Adipose tissue (tissue), 3 donors: ENCODE measurements around the gene KISS1R. TPM values are rescaled to one million over a fixed set of nuclear protein-coding genes. Genes with fewer than 3 reads are reported as not detected.
"Not testable (repeated sequence)": the region's sequence is repeated elsewhere in the genome, so short reads cannot be mapped to it uniquely, and the experiment has no call there.

Experiments
- H3K27ac ChIP-seq: one replicate; pipeline ENCODE4 v1.5.1; 2013; ENCODE audit warnings: low read depth, low read length
- WGBS, 3 donors: extraction: QIAGEN DNeasy Blood & Tissue Kit; methylation state at CpG; one replicate each; pipeline ENCODE4 v1.1.7; 2013; 5-methylcytosine and 5-hydroxymethylcytosine counted together
- polyA plus RNA-seq, 3 donors: library from polyadenylated mRNA; stranded (reverse); fragments of 200-250 nt; gene quantifications; one replicate each; pipeline ENCODE4 v1.2.3, GENCODE V29; 2013
- donor health status: healthy with polysubstance abuse.
- donor health status: Bipolar disorder and iron deficiency.
- donor health status: healthy.

The KISS1R gene
- polyA plus RNA-seq, 3 donors, result 0.37 TPM; not detected in 2

DNA sequence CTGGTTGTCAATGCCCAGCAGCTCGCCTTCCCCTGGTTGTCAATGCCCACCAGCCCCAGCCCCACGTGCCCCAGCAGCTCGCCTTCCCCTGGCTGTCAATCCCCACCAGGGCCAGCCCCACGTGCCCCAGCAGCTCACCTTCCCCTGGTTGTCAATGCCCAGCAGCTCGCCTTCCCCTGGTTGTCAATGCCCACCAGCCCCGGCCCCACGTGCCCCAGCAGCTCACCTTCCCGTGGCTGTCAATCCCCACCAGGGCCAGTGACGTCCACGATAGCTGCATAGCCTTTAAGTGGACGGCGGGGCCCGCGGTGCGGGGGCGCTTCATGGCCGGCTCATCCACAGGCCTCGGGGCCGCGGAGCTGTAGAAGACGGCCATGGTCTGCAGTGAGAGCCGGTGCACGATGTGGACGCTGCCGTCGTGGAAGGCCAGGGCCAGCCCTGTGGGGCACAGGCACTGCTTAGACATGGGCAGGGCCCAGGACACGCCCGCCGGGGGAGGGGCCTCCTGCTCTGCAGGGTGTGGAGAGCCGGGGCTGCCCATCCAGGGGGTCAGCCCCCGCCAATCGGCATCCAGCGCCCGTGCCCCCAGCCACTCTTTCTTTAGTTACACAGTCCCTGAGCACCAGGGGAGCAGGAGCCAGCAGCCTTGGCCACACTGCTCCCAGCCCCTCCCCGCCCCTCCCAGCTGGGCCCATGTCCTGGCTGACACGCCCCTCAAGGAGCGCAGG is 37.3 kb upstream of the KISS1R start:
- WGBS, 3 donors, result 88 to 92% (median 90%) methylated on average over 36 to 37 of the region's 37 CpGs
- no peak overlapping the region for H3K27ac ChIP-seq

- WGBS, 3 donors, result 98 to 99% (median 98%) methylated on average over 34 of the region's 34 CpGs
- H3K27ac ChIP-seq, result no peak overlapping the region
Measured at GRCh38 chr19:881385-882071, 35.6 kb upstream of the KISS1R start.

DNA sequence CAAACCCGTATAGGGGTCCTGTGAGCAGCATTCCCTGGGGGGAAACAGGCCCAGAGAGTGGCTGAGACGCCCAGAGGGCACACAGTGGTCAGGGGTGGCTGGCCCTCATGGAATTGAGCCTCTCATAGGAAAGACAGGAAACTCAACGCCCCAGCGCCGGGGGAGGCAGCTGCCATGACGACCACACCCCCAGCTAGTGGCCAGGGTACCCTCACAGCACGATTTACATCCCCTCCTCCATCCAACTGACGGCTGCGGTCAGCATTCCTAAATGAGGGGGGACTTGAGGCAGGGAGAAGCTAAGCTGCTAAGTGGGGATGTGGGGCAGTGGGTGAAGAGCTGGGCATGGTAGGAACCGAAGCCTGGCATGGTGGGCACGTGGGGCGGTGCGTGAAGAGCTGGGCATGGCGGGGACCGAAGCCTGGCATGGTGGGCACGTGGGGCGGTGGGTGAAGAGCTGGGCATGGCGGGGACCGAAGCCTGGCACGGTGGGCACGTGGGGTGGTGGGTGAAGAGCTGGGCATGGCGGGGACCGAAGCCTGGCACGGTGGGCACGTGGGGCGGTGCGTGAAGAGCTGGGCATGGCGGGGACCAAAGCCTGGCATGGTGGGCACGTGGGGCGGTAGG is 34.1 kb upstream of the KISS1R start:
- H3K27ac ChIP-seq, result no peak overlapping the region
- WGBS, 3 donors, result 90 to 97% (median 93%) methylated on average over 15 to 30 of the region's 30 CpGs

- H3K27ac ChIP-seq, result no peak overlapping the region
- 89 to 95% (median 92%) methylated on average over 22 of the region's 22 CpGs for WGBS, 3 donors
Measured at GRCh38 chr19:883661-884211, 33.4 kb upstream of the KISS1R start.

- 93 to 94% (median 94%) methylated on average over 38 to 51 of the region's 51 CpGs for WGBS, 3 donors
- H3K27ac ChIP-seq, result no peak overlapping the region
Measured at GRCh38 chr19:884420-885211, 32.5 kb upstream of the KISS1R start.

- H3K27ac ChIP-seq, result no peak overlapping the region
- WGBS, 3 donors, result 94 to 96% (median 96%) methylated on average over 57 to 64 of the region's 64 CpGs
Measured at GRCh38 chr19:885536-886224, 31.5 kb upstream of the KISS1R start.

DNA sequence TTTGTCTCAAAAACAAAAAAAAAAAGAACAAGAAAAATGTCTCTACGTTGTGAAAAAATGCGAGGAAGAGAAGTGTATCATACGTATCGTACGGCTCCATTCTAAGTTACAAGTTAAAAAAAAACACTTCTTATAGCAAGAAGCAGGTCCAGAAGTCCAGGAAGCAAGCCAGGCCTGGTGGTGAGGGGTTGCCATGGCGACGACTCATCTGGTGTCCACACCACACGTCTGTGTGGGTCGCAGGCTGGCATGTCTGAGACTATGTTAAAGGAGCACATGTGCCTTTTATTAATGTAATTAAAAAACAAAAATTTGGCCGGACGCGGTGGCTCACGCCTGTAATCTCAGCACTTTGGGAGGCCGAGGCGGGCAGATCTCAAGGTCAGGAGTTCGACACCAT is 30.1 kb upstream of the KISS1R start:
- WGBS, 3 donors, result 87 to 90% (median 88%) methylated on average over 16 of the region's 16 CpGs
- no peak overlapping the region for H3K27ac ChIP-seq

DNA sequence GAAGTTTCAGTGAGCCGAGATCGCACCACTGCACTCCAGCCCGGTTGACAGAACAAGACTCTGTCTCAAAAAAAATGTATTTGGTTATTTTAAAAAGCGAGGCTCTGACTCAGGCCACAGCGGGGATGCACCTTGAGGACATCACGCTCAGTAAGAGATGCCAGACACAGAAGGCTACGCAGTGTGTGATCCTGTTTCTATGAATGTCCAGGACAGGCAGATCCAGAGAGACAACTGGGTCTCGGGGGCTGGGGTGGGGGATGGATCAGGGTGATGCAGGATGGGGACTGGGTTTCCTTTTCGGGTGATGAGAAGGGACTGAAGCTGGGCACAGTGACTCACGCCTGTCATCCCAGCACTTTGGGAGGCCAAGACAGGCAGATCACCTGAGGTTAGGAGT is 29.5 kb upstream of the KISS1R start:
- no peak overlapping the region for H3K27ac ChIP-seq
- 95 to 96% (median 95%) methylated on average over 10 of the region's 10 CpGs for WGBS, 3 donors

DNA sequence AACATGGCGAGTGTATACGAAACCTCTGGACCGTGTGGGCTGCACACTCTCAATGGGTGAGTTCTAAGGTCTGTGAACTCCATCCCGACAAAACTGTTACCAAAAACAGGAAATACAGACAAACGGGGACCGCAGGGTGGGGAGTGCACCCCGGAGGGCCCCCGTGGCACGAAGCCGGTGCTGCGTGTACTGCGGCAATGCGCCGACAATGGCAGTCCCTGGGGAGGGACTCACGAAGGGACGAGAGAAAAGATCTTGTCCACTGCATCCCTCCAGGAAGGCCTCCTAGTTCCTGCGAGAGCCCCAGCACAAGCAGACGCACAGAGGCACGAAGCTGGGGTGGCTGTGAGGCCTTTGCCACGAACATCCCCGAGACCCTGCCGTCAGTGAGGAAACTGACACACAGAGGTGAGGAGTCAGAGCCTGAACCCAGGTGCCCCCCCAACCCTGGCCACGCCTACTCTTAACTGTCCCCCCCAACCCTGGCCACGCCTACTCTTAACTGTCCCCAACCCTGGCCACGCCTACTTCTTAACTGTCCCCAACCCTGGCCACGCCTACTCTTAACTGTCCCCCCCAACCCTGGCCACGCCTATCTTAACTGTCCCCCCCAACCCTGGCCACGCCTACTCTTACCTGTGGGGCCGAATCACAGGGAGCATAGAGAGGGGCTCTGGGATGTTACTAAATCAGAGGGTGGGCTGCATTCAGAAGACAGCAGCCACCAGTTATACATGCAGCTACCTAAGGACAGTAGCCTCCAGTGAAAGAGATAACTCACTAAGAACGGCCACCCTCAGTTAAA is 28.4 kb upstream of the KISS1R start:
- WGBS, 3 donors, result 87 to 92% (median 90%) methylated on average over 29 to 30 of the region's 30 CpGs
- no peak overlapping the region for H3K27ac ChIP-seq

GRCh38 chr19:889662-890295 is 27.4 kb upstream of the KISS1R start:
- no peak overlapping the region for H3K27ac ChIP-seq
- WGBS, 3 donors, result 93 to 96% (median 94%) methylated on average over 23 to 26 of the region's 26 CpGs

- 89 to 96% (median 92%) methylated on average over 18 of the region's 18 CpGs for WGBS, 3 donors
- H3K27ac ChIP-seq, result no peak overlapping the region
Measured at GRCh38 chr19:890831-891230, 26.3 kb upstream of the KISS1R start.

DNA sequence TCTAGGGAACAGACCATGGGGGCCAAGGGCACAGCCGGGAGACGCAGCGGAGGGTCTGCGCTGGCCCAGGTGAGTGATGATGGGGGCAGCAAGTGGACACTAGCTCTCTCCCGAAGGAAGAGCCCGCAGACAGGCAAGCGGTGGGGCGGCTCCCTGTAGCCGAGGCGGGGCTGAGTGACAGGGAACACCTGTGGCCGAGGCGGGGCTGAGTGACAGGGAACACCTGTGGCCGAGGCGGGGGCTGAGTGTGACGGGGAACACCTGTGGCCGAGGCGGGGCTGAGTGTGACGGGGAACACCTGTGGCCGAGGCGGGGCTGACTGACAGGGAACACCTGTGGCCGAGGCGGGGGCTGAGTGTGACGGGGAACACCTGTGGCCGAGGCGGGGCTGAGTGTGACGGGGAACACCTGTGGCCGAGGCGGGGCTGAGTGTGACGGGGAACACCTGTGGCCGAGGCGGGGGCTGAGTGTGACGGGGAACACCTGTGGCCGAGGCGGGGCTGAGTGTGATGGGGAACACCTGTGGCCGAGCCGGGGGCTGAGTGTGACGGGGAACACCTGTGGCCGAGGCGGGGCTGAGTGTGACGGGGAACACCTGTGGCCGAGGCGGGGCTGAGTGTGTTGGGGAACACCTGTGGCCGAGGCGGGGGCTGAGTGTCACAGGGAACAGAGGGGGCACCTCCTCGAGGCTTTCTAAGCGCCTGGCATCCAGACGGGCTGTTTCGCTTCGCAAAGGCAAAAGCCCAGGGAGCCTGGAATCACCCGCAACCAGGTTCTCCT is 25.5 kb upstream of the KISS1R start:
- 15 to 73% (median 63%) methylated on average over 47 to 50 of the region's 50 CpGs for WGBS, 3 donors
- not testable (repeated sequence) for H3K27ac ChIP-seq

GRCh38 chr19:892243-892893 is 24.8 kb upstream of the KISS1R start:
- 4 to 5% (median 4%) methylated on average over 22 to 27 of the region's 27 CpGs for WGBS, 3 donors
- H3K27ac ChIP-seq, result peak overlapping the region; percentile 29

DNA sequence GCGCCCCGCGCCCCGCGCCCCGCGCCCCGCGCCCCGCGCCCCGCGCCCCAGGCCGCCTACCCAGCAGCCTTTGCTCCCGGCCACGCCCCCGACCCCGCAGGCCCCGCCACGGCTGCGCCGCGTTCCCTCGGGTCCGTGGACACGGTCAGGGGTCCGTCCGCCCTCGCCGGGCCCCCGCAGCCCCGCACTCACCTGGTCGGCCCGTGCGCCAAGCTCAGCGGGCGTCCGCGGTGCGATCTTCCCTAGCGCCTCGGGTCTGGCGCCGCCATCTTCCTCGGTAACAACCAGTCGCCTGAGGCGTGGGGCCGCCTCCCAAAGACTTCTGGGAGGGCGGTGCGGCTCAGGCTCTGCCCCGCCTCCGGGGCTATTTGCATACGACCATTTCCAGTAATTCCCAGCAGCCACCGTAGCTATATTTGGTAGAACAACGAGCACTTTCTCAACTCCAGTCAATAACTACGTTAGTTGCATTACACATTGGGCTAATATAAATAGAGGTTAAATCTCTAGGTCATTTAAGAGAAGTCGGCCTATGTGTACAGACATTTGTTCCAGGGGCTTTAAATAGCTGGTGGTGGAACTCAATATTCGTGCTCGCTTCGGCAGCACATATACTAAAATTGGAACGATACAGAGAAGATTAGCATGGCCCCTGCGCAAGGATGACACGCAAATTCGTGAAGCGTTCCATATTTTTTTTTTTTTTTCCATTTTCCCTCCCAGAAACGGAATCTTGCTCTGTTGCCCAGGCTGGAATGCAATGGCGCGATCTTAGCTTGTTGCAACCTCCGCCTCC is 24.0 kb upstream of the KISS1R start, which contains the start of the genes MED16 and RNU6-9:
MED16 (minus strand) TSS at position 294 of the 796 bp plus-strand sequence. CDS start 2,056 bp downstream, outside the sequence.
RNU6-9 (plus strand) TSS at position 591 of the 796 bp plus-strand sequence.
- peak within 1 kb of the TSS; percentile 29 for H3K27ac ChIP-seq
- WGBS, 3 donors, result 1 to 2% (median 1%) methylated on average over 47 to 69 of the region's 69 CpGs

GRCh38 chr19:896434-896833 is 20.7 kb upstream of the KISS1R start:
- H3K27ac ChIP-seq, result no peak overlapping the region

More at GRCh38 chr19:896434-896833, 20.7 kb upstream of the KISS1R start:
- WGBS, 3 donors, result 88 to 96% (median 94%) methylated on average over 10 of the region's 10 CpGs
